ENCODE results near the gene XRCC3. TPM values are rescaled to one million over a fixed set of nuclear protein-coding genes. Genes with fewer than 3 reads are reported as not detected.

The XRCC3 gene
- total and polyA plus RNA-seq, 4 donors: 1.7 to 14.1 (median 2.8) TPM

GRCh38 chr14:103659631-103660030, 55.6 kb downstream of the XRCC3 start:
- DNase-seq (ENCODE audit: low spot score): no peak
- no peaks in the 10 kb centered on the region for H3K27me3 ChIP-seq (ENCODE audit: control insufficient read depth in 4 of 4, insufficient read depth in 4 of 4, low read length in 3 of 4)
- H3K9me3 ChIP-seq (ENCODE audit: control insufficient read depth in 4 of 4, low read length in 3 of 4): no peaks in the 10 kb centered on the region
- no peak overlapping the region for H3K4me3 ChIP-seq (ENCODE audit: low read depth in 1 of 3, low read length in 3 of 3)
- H3K27ac ChIP-seq (ENCODE audit: low read depth in 1 of 2, low read length in 2 of 2): no peak overlapping the region
- H3K9ac ChIP-seq (ENCODE audit: low read depth in 1 of 2, low read length in 2 of 2): no peak overlapping the region
- TF ChIP-seq HNF4G (IDR thresholded peaks at IDR 0.05) (no peak), CTCF (IDR thresholded peaks at IDR 0.05; ENCODE audit: low read depth, low read length, missing input control) (no peak), JUND (IDR thresholded peaks at IDR 0.05) (no peak), EGR1 (IDR thresholded peaks at IDR 0.05; ENCODE audit: low read depth in 2 of 2) (no peak), FOXA1 (IDR thresholded peaks at IDR 0.05) (no peak), GABPA (IDR thresholded peaks at IDR 0.05 in 1 of 2, conservative IDR thresholded peaks at IDR 0.05 in 1 of 2) (no peak), RXRA (IDR thresholded peaks at IDR 0.05) (no peak), SP1 (IDR thresholded peaks at IDR 0.05) (no peak), NR2F2 (IDR thresholded peaks at IDR 0.05) (no peak)
- WGBS: 89% methylated on average over 7 of the region's 7 CpGs
- peaks cover 0 to 5% (median 3%) of the 10 kb centered on the region in 4 donors for H3K4me1 ChIP-seq (ENCODE audit: control insufficient read depth in 4 of 4, insufficient read depth in 4 of 4, low read length in 3 of 4)
- H3K36me3 ChIP-seq (ENCODE audit: control insufficient read depth in 4 of 4, insufficient read depth in 3 of 4, low read depth in 1 of 4, low read length in 3 of 4): peaks cover 15 to 69% (median 40%) of the 10 kb centered on the region in 4 donors

- Histone ChIP-seq H3K4me1 (ENCODE audit: control insufficient read depth in 4 of 4, insufficient read depth in 4 of 4, low read length in 3 of 4) (peaks cover 0 to 10% (median 4%) of the 10 kb centered on the region in 4 donors), H3K36me3 (ENCODE audit: control insufficient read depth in 4 of 4, insufficient read depth in 3 of 4, low read depth in 1 of 4, low read length in 3 of 4) (peaks cover 12 to 59% (median 40%) of the 10 kb centered on the region in 4 donors)
Measured at GRCh38 chr14:103657471-103657870, 57.8 kb downstream of the XRCC3 start.

GRCh38 chr14:103656756-103657133, 58.5 kb downstream of the XRCC3 start:
- Histone ChIP-seq H3K9ac (ENCODE audit: low read depth in 1 of 2, low read length in 2 of 2) (no peak overlapping the region), H3K9me3 (ENCODE audit: control insufficient read depth in 4 of 4, low read length in 3 of 4) (no peaks in the 10 kb centered on the region), H3K27ac (ENCODE audit: low read depth in 1 of 2, low read length in 2 of 2) (no peak overlapping the region), H3K4me1 (ENCODE audit: control insufficient read depth in 4 of 4, insufficient read depth in 4 of 4, low read length in 3 of 4) (peaks cover 0 to 10% (median 4%) of the 10 kb centered on the region in 4 donors), H3K36me3 (ENCODE audit: control insufficient read depth in 4 of 4, insufficient read depth in 3 of 4, low read depth in 1 of 4, low read length in 3 of 4) (peaks cover 9 to 53% (median 38%) of the 10 kb centered on the region in 4 donors), H3K27me3 (ENCODE audit: control insufficient read depth in 4 of 4, insufficient read depth in 4 of 4, low read length in 3 of 4) (no peaks in the 10 kb centered on the region), H3K4me3 (ENCODE audit: low read depth in 1 of 3, low read length in 3 of 3) (no peak overlapping the region)
- TF ChIP-seq SP1 (IDR thresholded peaks at IDR 0.05): no peak
- 94% methylated on average over 1 of the region's 1 CpG for WGBS
- DNase-seq (ENCODE audit: low spot score): no peak

More at GRCh38 chr14:103657471-103657870, 57.8 kb downstream of the XRCC3 start:
- no peaks in the 10 kb centered on the region for H3K27me3 ChIP-seq (ENCODE audit: control insufficient read depth in 4 of 4, insufficient read depth in 4 of 4, low read length in 3 of 4)
- no peak for DNase-seq (ENCODE audit: low spot score)
- TF ChIP-seq, protein P1, sequence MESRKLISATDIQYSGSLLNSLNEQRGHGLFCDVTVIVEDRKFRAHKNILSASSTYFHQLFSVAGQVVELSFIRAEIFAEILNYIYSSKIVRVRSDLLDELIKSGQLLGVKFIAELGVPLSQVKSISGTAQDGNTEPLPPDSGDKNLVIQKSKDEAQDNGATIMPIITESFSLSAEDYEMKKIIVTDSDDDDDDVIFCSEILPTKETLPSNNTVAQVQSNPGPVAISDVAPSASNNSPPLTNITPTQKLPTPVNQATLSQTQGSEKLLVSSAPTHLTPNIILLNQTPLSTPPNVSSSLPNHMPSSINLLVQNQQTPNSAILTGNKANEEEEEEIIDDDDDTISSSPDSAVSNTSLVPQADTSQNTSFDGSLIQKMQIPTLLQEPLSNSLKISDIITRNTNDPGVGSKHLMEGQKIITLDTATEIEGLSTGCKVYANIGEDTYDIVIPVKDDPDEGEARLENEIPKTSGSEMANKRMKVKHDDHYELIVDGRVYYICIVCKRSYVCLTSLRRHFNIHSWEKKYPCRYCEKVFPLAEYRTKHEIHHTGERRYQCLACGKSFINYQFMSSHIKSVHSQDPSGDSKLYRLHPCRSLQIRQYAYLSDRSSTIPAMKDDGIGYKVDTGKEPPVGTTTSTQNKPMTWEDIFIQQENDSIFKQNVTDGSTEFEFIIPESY (IDR thresholded peaks at IDR 0.05): no peak
- TF ChIP-seq EGR1 (IDR thresholded peaks at IDR 0.05; ENCODE audit: low read depth in 2 of 2) (no peak), JUND (IDR thresholded peaks at IDR 0.05) (no peak)
- no peak overlapping the region for H3K4me3 ChIP-seq (ENCODE audit: low read depth in 1 of 3, low read length in 3 of 3)
- H3K9me3 ChIP-seq (ENCODE audit: control insufficient read depth in 4 of 4, low read length in 3 of 4): no peaks in the 10 kb centered on the region
- 87% methylated on average over 13 of the region's 13 CpGs for WGBS
- H3K9ac ChIP-seq (ENCODE audit: low read depth in 1 of 2, low read length in 2 of 2): no peak overlapping the region
- H3K27ac ChIP-seq (ENCODE audit: low read depth in 1 of 2, low read length in 2 of 2): no peak overlapping the region

Measured in liver (tissue), 9 donors.